Skeletal muscle cell (primary cell): ENCODE results near the gene HBEGF.

ENCODE experiments used
- DNase-seq: peaks from one replicate; pipeline ENCODE4 v3.0.0-alpha.2; 2010; ENCODE audit warnings: low read depth
- H3K4me3 ChIP-seq: 2 replicates; pipeline ENCODE4 v1.5.1; 2011; ENCODE audit warnings: low read depth, mild to moderate bottlenecking, control low read depth, low read length, moderate library complexity

Gene HBEGF

DNA sequence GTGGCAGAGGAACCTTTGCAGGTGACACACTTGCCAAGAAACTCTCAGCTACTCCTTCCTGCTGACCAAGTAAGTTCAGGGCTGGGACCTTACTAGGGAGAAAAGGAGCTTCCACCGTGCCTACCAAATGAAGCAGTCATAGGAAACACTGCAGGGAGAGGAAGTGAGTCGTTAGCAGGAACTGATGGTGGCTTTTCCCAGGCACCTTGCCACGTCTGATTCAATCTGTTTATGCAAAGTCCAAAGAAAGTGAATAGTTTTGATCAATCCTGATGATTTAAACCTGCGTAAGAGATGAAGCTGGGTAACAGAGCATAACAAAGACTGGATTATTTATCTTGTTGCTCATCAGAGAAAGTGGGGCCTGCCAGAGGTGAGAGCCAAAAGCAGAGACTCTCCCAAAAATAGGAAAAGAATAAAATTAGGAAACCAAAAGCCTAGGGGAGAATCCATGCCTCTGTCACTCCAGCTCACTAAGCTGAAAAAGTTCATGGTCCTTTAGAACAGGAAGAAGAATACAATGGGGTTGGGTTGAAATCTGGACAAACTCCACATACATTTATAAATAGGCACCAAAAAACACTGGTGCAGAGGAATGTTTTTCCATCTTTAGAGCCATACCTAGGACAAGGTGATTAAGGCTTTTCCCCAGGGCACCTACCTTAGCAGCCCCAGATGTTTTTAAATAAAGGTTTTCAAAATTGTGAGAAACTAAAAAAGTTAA, 34.2 kb downstream of the HBEGF start:
- peak; percentile 90 for DNase-seq
- no peak overlapping the region for H3K4me3 ChIP-seq

DNA sequence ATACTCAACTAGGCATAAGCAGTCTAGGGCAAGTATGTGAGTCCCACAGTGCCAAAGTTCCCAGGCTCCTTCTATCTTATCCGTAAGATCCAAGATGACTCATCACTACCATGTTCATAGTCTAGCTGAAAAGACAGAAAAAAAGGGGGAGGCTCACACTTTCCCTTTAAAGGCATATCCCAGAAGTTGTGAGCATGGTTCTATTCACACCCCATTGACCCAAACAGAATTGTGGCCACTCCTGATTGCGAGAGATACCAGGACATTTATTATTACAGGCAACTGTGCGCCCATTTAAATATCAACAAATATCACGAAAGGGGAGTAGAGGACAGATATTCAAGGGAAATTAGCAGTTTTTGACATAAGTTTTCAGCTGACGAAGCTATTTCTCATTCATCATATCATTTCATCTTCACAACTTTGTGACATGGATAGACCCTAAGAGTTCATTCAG, 35.4 kb downstream of the HBEGF start:
- no peak overlapping the region for H3K4me3 ChIP-seq
- peak; percentile 76 for DNase-seq

DNA sequence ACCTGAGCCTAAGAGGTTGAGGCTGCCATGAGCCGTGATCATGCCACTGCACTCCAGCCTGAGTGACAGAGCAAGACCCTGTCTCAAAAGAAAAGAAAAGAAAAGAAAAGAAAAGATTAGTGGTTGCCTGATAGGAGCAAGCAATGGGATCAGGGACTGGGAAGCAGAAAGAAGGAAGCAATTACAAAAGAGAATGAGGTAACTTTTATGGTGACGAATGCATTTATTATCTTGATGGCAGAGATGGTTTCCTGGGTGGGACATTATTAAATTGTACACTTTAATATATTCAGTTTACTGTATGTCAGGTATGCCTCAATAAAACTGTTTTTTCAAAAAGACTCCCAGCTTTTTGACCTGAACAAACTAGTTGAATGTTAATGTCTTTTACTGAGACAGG, 36.0 kb downstream of the HBEGF start:
- no peak overlapping the region for H3K4me3 ChIP-seq
- DNase-seq: no peak

DNA sequence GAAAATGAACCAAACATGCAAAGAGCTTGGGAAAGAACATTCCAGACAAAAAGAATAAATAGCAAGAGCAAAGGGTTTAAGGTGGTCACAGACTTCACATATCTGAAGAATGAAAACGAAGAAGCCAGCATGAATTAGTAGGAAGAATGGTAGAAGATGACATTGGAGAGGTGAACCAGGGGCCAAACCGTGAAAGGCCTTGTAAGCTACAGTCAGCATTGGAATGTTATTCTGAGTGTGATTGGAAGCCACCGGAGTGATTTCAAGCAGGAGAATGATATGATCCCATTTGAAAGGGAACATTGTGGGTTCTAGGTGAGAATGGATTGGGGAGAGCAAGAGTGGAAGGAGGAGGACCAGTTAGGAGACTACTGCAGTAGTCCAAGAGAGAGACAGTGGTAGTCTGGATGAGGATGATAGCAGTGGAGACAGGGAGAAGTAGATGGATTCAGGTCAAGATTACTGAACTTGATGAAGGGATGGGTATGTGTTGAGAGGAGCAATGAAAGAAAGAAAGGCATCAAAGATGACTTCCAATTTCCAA, 36.6 kb downstream of the HBEGF start:
- no peak for DNase-seq
- no peak overlapping the region for H3K4me3 ChIP-seq

DNA sequence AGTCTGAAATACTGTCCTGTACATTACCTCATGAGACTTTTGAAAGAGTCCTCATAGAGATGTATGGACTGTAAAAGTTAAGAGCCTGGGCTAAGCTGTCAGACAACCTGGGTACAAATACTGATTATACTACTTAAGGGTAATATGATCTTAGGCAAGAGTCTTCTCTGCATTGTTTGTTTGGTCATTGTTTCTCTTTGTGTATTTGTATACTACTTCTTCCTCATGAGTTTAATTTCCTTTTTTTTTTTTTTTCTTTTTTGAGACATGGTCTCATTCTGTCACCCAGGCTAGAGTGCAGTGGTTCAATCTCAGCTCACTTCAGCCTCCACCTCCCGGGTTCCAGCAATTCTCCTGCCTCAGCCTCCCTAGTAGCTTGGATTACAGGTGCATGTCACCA, 40.9 kb downstream of the HBEGF start:
- DNase-seq: no peak
- H3K4me3 ChIP-seq: no peak overlapping the region

DNA sequence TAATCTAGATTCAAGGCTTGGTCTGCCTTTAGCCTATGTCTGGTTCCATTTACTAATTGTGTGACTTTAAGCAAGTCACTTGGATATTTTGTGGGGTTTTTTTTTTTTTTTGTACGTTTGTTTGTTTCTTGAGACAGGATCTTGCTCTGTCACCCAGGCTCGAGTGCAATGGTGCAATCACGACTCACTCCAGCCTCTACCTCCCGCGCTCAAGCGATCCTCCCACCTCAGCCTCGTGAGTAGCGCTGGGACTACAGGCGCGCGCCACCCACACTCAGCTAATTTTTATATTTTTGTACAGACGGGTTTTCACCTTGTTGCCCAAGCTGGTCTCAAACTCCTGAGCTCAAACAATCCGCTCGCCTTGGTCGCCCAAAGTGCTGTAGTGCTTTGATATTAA, 42.4 kb downstream of the HBEGF start:
- no peak overlapping the region for H3K4me3 ChIP-seq
- DNase-seq: no peak

DNA sequence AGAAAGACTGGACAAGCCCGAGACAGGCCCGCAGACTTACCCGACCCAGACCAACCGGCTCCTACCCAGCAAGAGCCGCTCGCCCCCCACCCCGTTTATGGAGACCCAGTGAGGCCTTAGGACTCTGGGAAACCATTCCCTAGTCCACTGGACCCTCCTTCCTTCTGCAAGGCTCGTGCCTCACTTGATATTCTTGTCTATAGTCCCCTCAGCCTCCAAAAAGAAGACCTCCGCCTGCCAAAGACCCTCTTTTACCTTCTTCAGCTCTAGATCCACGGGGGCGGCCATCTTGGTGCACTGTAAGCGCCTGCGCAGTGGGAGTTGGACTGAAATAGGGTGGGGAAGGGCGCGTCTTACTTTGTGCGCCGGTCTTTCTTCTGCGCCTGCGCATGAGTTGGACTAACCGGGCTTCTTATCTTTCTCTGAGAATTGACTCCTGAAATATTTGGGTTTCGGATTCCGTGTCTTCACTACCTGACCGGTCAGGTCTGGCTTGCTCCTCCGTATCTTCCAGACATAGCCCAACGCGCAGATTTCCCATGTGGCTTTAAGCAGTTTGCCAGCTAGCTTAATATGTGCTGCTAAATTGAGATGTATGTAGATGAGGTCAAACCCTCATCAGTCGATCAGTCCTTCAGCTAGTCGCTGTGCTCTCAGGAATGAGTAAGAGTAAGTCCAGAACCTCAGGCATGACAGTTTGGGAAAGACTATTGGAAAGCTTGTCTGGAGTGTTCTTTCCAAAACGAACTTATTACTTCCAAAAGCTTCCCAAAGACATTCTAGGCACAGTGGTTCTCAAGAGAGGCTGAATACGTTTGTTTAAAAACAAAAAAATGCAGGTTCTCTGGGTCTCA, 43.4 kb downstream of the HBEGF start, which contains the start of gene PFDN1:
Gene PFDN1 (minus strand): TSS at position 316 of the 854 bp plus-strand sequence. CDS start 28 bp downstream, at position 288.
- peak within 1 kb of the TSS; percentile 100 for H3K4me3 ChIP-seq
- DNase-seq: peak; percentile 79

DNA sequence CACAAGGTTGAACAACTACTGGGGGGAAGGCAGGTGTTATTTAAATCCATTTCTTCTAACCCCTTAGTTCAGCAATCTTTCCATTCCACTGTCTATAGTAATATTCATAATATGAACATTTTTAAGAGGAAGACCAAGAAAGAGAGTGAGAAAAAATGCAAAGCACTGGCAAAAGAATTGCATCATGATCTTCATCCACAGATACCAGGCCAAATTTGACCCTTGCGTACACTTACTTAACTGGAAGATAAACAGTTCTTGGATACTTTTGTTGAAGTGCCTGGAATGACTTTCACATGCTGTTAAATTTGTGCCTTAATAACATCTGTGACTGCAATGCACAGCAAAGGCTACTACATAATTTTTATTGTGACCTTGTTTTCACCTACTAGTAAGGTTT, 45.3 kb downstream of the HBEGF start:
- H3K4me3 ChIP-seq: no peak overlapping the region
- DNase-seq: no peak

DNA sequence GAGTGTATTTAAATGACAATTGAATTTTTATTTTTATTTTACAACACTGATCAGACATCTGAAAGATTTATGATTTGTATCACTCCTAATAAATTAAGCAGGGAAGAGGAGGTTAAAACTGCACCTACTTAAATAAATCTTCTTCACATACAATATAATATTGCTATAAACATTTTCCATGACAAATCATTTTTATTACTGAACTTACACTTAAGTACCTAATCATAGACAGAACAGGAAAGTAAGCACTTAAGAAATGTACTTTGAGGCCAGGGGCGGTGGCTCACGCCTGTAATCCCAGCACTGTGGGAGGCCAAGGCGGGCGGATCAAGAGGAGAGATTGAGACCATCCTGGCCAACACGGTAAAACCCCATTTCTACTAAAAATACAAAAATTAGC, 47.3 kb downstream of the HBEGF start:
- no peak overlapping the region for H3K4me3 ChIP-seq
- no peak for DNase-seq

DNA sequence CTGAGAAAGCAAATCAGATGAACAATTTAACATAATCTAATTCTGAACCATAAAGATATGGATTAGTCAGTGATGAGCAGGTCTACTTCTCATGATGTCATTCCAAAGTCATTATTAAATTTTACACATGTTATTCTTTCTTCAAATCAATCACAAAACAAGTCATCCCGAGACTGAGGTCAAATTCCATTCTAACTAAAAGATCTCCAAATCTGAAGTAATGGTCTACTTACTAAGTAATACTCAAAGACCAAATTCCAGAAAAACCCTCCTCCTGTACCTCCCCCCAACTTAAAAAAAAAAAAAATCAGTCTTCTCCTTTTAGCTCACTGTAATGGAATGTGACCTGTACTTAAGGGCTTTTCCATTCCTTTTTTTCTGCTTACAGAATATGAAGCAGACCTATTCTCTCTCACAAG, 48.2 kb downstream of the HBEGF start:
- no peak for DNase-seq
- no peak overlapping the region for H3K4me3 ChIP-seq

DNA sequence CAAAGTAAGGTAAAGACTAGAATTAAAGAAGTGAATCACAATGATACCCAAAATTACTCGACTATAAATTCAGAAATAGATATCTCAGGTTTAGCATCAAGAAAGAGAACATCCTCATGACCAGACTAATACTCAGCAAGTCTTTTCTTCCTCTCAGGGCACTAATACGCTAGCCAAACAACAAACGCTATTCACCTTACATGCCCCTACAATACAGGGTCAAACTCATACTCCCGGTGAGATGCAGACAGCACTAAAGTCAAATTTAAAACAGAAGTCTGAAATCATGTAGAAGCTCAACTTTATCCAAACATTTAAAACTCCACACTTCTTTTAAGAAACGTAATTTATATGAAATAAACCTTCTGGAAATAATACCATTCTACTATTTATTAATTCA, 49.1 kb downstream of the HBEGF start:
- no peak for DNase-seq
- H3K4me3 ChIP-seq: no peak overlapping the region

DNA sequence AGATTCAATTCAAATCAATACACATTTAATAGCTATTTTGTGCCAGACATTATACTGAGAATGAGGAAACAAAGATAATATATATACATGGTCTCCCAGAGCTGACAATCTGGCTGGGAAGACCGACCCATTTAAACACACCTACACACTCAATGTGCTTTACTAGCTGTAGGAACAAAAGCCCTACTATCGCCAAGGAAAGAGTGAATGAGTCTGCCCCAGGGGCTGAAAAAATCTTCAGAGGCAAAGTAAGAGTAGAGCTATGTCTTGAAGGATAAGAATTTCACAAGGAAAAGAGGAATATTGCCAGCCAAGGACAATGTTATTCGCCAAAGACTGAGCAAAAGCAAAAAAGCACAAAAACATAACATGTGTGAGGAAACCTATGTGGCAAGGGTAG, 50.1 kb downstream of the HBEGF start:
- DNase-seq: no peak
- H3K4me3 ChIP-seq: no peak overlapping the region

DNA sequence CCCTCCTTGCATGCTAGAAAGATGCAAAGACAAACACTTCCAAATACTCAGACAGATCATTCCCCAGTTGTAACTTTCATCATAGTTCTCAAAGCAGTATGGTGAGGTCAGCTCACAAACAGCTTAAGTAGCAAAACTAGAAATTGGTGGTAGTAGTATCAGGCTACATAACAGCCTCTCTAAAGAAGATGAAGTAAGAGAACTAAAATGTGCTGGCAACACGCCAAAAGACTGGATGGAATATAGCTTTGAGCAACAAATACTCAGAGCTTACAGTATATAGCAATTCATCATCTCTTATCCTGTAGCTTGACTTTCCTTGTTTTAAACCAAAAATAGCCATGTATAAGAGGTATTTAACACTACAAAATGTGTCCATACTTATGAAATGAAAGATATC, 51.0 kb downstream of the HBEGF start:
- DNase-seq: peak; percentile 87

DNA sequence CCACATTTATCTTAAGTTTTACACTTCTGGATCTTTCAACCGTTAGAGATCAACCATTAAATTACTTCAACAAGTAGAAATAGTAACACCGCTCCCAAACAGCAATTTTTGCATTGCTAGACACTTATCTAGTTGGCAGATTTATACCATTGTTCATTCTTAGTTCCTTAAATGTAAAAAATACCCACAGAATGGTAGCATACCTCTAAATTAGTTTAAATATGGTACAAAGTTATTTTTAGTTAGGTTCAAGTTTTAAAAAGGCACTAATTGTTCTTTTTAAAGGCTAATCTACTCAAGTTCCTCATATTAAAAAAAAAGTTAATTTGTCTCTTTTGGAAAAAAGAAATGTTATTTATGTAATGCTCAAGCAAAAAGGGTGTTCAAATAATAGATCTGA, 51.6 kb downstream of the HBEGF start:
- H3K4me3 ChIP-seq: no peak overlapping the region
- DNase-seq: no peak

More for the DNA sequence above, 51.0 kb downstream of the HBEGF start:
- no peak overlapping the region for H3K4me3 ChIP-seq

DNA sequence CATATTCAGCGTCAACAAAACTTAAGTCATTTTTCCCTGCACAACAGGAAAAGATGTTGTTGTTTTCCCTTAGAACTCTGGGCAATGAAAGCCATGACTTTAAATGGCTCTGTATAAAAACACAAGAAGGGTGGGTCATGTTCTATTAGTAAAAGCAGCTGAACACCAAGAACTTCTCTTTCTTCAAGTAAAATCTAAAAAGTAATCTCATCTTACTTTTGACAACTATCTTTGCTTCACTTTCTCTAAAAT, 52.6 kb downstream of the HBEGF start:
- no peak for DNase-seq
- H3K4me3 ChIP-seq: no peak overlapping the region

DNA sequence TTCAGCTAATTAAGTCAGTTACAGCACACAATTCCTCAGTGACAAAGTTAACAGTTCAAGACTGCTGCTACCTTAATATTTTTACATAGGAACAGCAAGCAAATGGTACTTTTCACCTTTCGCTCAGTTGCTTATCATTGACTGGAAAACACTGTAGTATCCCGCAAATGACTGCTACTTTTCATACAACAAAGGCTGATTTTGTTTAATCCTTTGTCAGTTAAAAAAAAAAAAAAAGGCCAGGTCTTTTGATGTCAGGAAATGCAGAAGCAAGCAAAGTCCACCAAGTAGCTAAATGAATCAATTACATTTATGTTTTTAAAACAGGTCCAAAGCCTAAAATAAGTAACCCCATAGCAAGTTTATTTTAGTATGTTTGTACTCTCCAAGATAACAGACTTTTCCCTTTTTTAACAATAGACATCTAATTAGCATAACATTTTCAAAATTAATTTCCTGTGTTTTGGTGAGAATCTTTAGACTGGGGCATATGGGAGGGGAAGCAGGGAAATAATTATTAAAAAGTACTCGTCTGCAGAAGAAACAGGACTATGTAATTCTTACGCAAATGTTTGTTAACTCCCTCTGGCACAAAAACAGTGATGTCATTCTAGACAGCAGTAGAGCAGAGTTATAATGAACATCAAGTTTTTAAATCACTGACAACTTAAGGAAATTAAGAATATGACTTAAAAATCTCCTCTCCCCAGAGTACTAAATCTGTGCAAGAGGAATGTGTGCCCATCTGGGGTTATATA, 53.1 kb downstream of the HBEGF start:
- H3K4me3 ChIP-seq: no peak overlapping the region
- DNase-seq: no peak

DNA sequence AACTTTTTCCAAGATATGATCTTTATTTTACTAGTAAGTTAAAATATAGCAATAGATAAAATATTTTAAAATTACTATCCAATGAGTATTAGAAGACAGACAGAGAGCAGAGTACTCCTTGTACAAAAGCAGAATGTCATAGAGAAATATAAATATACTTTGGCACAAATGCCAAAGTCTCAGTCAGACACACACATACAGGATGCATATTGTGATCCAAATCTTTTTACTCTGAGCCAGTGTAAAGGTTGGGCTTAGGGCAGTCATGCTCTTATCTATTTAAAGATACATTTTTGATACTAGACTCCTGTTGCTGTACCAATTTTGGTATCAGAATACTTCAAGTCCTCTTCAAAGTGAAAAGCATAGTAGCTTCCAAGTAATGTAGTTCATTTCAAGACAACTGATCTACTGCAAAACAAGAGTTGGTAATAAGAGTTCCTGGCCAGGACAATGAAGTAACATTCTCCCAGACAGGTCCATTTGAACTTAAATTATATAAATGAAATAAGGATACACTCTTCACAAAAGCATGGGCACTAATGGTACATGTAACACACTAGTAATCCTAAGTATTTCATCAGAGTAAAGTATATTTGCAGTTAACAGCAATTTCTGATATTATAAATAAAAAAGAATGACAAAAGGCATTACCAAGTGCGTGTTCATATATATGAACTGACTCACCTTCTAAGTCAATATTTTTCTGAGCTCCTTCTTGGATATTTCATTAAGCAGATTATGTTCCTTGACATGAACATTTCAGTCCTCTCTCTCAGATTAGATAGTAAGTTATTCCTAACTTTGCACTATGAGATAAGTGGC, 54.0 kb downstream of the HBEGF start:
- H3K4me3 ChIP-seq: no peak overlapping the region
- no peak for DNase-seq

DNA sequence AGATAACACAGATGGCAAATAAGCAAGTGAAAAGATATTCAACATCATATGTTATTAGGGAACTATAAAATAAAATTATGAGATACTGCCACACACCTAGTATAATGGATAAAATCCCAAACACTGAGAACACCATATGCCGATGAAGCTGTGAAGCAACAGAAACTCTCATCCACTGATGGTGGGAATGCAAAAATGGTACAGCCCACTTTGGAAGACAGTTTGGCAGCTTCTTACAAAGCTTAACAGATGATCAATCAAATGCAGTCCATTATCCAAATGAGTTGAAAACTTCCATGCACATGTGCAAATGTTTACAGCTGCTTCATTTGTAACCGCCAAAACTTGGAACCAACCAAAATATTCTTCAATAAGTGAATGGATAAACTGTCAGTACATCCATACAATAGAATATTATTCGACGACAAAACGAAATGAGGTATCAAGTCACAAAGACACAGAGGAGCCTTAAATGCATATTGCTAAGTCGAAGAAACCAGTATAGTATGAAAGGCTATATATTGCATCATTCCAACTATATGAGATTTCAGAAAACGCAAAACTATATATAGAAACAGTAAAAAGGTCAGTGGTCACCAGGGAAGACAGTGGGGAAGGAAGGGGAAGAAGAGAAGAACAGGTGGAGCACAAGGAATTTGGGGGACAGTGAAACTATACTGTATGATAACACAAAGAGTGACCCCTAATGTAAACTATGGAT, 58.4 kb downstream of the HBEGF start:
- DNase-seq: no peak
- H3K4me3 ChIP-seq: no peak overlapping the region

DNA sequence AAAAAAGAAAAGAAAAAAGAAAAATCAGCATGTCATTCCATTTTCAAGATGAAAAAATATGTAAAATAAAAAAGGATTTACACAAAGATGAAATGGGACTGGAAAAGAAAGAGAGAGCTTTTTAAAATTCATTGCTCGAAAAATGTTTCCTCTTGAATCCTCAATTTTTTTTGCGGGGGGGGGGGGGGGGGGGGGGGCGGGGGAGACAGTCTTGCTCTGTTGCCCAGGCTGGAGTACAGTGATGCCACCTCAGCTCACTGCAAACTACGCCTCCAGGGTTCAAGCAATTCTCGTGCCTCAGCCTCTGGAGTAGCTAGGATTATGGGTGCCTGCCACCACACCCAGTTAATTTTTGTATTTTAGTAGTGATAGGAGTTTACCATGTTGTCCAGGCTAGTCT, 60.0 kb downstream of the HBEGF start:
- no peak overlapping the region for H3K4me3 ChIP-seq
- DNase-seq: no peak
